Ovary (tissue), 3 donors: Measurements from ENCODE around the gene GORASP1.

Source experiments
- CTCF ChIP-seq, 3 donors: fragments of 450-650 bp in 2 of 3; fragments of 200-600 bp in 1 of 3; IDR thresholded peaks; one replicate each; pipeline versions ENCODE4 v1.5.1 to v1.8.0; 2016 to 2022; ENCODE audit warnings: antibody characterized with exemption in 3 of 3, mild to moderate bottlenecking in 1 of 3
- POLR2A ChIP-seq: fragments of 450-650 bp; IDR thresholded peaks from one replicate; pipeline ENCODE4 v1.6.1; 2017; ENCODE audit warnings: antibody characterized with exemption, mild to moderate bottlenecking, moderate library complexity
- donor health status: DM: no; HTN: no; CAD: no.

- TF ChIP-seq POLR2A (no peak), CTCF (IDR thresholded peaks at IDR 0.05) (no peak)
Observed at GRCh38 chr3:39056151-39056550, 51.3 kb downstream of the GORASP1 start.
